Hematopoietic multipotent progenitor cell treated with erythropoietin and hydrocortisone succinate and interleukin-3 and kit ligand, for 8 days (in vitro differentiated cells): ENCODE data around the gene KDR.

Source experiments
- DNase-seq: peaks from one replicate; pipeline ENCODE4 v3.0.0-alpha.2; 2015

KDR gene

DNA sequence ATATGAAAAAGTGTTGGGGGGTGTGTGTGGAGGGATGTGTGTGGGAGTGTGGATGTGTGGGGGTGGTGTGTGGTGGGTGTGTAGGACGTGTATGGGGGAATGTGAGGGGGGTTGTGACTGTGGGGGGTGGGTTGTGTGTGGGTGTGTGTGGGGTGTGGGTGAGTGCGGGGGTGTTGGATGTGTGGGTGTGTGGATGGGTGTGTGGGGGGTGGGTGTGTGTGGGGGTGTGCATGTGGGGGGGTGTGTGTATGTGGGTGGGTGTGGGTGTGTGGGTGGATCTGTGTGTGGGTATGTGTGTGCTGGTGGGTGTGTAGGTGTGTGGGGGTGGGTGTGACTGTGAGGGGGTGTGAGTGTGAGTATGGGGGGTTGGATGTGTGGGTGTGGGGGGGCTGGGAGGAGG lies 47.8 kb downstream of the KDR start:
- DNase-seq: no peak

- DNase-seq: no peak
Measured at GRCh38 chr4:55075823-55076716, 49.3 kb downstream of the KDR start.

GRCh38 chr4:55075376-55075775 lies 50.0 kb downstream of the KDR start:
- DNase-seq: no peak

- DNase-seq: no peak
Measured at GRCh38 chr4:55074386-55074785, 51.0 kb downstream of the KDR start.

DNA sequence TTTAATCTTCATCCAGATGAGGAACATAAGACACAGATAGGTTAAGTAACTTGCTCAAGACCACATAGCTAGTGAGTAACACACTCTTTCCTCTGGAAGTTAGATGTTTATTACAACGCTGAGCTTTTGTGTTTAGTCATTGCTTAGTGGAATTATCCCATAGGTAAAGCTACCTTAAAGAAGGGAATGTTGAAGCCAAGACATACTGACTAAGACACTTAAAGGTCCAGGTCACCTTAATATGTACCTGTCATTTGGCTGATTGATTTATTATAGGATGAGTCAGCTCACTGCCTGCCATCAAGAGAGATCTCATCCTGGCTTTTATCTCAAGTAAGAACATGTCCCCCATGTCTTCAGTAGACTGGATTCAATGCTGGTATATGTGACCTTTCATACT lies 53.4 kb downstream of the KDR start:
- DNase-seq: no peak

- DNase-seq: no peak
Measured at GRCh38 chr4:55069248-55069647, 56.1 kb downstream of the KDR start.

GRCh38 chr4:55068522-55068921 lies 56.9 kb downstream of the KDR start:
- DNase-seq: no peak

DNA sequence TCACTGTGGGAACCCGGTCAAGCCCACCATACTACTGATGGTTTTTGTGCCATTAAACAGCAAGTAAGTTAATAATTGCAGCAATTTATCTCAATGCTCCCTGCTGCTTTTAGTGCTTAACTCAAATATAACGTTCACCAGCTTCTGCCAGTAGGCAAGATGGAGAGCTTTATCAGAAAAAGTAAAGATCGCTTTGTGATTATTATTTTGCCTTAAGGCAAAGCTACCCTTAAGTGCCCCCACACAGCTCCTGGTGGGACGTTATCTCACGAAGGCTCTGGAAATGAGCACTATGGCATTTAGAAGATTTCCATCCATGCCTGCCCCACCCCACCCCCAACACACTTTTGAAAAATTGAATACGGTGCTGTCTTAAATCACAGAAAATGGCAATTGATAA lies 59.4 kb downstream of the KDR start:
- no peak for DNase-seq

GRCh38 chr4:55055529-55055928 lies 69.9 kb downstream of the KDR start:
- no peak for DNase-seq

DNA sequence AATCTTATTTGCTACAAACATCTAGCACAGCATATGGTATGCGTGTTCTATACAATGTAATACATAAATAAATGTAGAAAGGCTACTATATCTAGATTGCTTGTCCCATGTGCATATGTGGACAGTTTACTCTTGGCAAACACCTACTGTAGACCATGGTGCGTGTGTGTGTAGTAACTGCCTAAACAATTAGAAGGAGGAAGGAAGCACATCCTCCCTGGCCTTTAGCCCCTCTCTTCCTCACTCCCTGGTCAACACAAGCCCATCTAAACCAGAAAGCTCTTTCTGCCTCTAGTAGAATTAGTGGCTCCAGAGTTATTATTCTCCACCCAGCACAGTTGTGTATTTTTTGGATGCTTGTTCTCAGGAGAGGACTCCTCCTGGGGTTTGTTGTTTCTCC lies 73.9 kb downstream of the KDR start:
- DNase-seq: no peak

GRCh38 chr4:55050418-55050950 lies 74.9 kb downstream of the KDR start:
- no peak for DNase-seq

- no peak for DNase-seq
Measured at GRCh38 chr4:55038176-55038890, 87.1 kb downstream of the KDR start.

GRCh38 chr4:55037728-55038127 lies 87.7 kb downstream of the KDR start:
- DNase-seq: no peak

DNA sequence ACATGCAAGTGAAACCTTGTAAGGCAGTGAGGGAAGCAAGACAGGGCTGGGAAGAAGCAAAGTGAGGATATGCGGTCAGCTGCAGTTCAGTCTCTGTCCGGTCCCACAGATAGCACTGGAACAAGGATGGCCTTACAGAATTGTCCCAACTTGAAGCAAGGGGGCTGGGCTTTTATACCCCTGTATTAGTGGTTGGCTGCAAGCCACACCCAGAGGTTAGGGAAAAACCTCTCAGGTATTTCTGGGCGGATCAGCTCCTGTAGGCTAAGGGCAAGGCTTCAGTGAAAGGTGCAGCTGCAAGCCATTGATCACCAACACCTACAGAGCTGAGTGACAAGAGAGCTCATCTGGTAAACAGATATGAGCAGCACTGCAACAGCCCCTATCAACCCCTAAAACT lies 89.0 kb downstream of the KDR start:
- DNase-seq: no peak

DNA sequence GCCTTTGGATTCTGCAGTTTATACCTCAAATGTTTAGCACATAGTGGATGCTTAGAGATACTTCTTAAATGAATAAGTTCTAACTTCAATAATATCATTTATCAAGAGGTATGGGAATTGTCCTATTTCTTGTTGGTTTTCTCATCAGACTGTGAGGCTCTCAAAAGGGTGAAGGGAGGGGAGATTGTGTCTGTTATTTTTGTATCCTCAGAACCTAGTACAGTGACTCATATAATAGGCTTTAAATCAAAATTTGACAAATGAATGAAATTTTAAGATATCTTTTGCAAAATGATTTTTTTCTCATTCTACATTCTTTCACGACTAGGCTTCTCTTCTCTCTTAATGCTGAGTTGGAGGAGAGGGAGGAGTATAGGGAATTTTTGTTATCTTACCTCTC lies 89.5 kb downstream of the KDR start:
- no peak for DNase-seq

DNA sequence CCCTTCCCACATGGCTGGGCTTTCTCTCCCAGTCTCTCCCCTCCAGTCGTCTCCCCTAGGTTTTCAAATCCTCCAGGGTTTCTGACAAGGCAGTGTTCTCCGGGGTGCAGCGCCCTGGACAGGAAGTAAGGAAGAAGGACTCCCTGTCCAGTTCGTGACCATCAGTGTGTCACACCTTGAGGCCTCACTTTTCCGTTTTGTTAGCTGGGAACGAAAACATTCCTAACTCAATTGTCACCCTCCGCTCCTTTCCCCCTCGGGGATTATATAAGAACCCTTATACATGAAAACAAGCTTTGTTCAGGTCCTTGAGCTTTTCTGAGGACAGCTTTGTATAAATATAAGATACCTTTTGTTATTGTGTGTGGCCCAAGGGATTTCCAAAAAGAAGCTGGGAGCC lies 92.1 kb downstream of the KDR start:
- no peak for DNase-seq

GRCh38 chr4:55032788-55033187 lies 92.6 kb downstream of the KDR start:
- no peak for DNase-seq

- DNase-seq: no peak
Measured at GRCh38 chr4:55032179-55032578, 93.2 kb downstream of the KDR start.

GRCh38 chr4:55031158-55031557 lies 94.2 kb downstream of the KDR start:
- no peak for DNase-seq

DNA sequence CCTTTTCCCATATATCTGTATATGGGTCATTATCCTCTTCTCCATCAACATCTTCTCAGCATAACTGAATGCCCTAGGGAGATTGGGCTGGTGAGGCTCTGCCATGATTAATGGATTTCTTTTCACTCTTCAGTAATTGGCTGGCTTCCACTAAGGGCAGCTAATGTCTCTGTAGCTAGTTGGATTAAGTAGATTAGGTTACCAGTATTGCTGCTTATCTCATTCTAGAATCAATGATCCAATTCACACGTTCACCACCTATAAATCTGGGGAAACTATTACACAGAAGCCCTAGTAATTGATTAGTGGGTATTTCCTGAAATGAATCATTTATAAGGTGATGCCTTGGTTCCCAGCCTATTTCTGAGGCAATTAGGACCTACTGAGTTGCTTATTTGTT lies 94.8 kb downstream of the KDR start:
- no peak for DNase-seq

GRCh38 chr4:55029821-55030503 lies 95.4 kb downstream of the KDR start:
- DNase-seq: no peak

DNA sequence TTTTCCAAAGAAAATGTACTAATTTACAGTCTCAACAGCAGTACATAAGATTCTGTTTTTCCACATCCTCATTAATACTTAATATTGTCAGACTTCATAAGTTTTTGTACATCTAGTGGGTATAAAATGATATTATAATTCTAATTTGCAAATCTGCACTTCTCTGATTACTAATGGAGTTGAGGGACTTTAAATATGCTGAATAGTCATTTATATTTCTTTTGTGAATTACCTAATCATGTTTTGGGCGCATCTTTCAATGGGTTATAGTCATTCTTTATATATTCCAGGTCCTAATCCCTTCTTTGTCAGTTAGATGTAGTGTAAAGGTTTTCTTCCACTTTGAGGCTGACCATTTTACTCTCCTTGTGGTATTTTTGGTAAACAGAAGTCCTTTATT lies 96.1 kb downstream of the KDR start:
- no peak for DNase-seq
